Thyroid gland (tissue), 4 donors: Measurements from ENCODE around the gene ATP8A1. TPM values are rescaled to one million over a fixed set of nuclear protein-coding genes. Genes with fewer than 3 reads are reported as not detected.

ENCODE experiments used
- DNase-seq, 2 donors: peaks; one replicate each; pipeline ENCODE4 v3.0.0-alpha.2; 2019
- H3K27ac ChIP-seq, 3 donors: fragments of 200-600 bp; sonication (generic); 1 replicate in 2 of 3; 2 replicates in 1 of 3; pipeline ENCODE4 v1.5.1; 2016 to 2019; ENCODE audit warnings: mild to moderate bottlenecking in 1 of 3, moderate library complexity in 1 of 3
- H3K27me3 ChIP-seq: fragments of 200-600 bp; sonication (generic); one replicate; pipeline ENCODE4 v1.5.1; 2019
- H3K36me3 ChIP-seq, 2 donors: fragments of 200-600 bp; sonication (generic); one replicate each; pipeline ENCODE4 v1.5.1; 2016 to 2019
- H3K4me1 ChIP-seq, 2 donors: fragments of 200-600 bp; sonication (generic); one replicate each; pipeline ENCODE4 v1.5.1; 2017 to 2019
- H3K4me3 ChIP-seq, 3 donors: fragments of 200-600 bp; sonication (generic); replicated peaks in 1 of 3; 1 replicate in 2 of 3; 2 replicates in 1 of 3; pipeline ENCODE4 v1.5.1; 2016; ENCODE audit warnings: mild to moderate bottlenecking in 1 of 3
- H3K9me3 ChIP-seq: fragments of 200-600 bp; sonication (generic); one replicate; pipeline ENCODE4 v1.5.1; 2017
- CTCF ChIP-seq, 6 experiments: fragments of 200-600 bp in 3 of 6; fragments of 450-650 bp in 3 of 6; sonication (generic) in 3 of 6; IDR thresholded peaks; one replicate each; pipeline ENCODE4 v1.5.1; 2016 to 2019; ENCODE audit warnings: antibody characterized with exemption in 6 of 6, mild to moderate bottlenecking in 2 of 6, inconsistent platforms in 1 of 6, moderate library complexity in 1 of 6
- POLR2A ChIP-seq, 2 donors: fragments of 450-650 bp; IDR thresholded peaks; one replicate each; pipeline ENCODE4 v1.6.1; 2017; ENCODE audit warnings: antibody characterized with exemption in 2 of 2, mild to moderate bottlenecking in 2 of 2, moderate library complexity in 1 of 2
- WGBS, 2 donors: methylation state at CpG; one replicate each; pipeline ENCODE4 v1.1.5; 2017; 5-methylcytosine and 5-hydroxymethylcytosine counted together
- intact Hi-C: fragments of 100-400 bp; cut with DNase I; formaldehyde crosslinking; loops from one replicate; pipeline ENCODE4 v1.15.1; 2023
- total RNA-seq, 4 donors: library from RNA; depleted of rRNA; stranded (reverse); fragments of >200 nt; gene quantifications; one replicate each; pipeline ENCODE4 v1.2.3, GENCODE V29; 2016

The ATP8A1 gene
- total RNA-seq, 4 donors from 2014 or later, result 191 to 274 (median 245) TPM

DNA sequence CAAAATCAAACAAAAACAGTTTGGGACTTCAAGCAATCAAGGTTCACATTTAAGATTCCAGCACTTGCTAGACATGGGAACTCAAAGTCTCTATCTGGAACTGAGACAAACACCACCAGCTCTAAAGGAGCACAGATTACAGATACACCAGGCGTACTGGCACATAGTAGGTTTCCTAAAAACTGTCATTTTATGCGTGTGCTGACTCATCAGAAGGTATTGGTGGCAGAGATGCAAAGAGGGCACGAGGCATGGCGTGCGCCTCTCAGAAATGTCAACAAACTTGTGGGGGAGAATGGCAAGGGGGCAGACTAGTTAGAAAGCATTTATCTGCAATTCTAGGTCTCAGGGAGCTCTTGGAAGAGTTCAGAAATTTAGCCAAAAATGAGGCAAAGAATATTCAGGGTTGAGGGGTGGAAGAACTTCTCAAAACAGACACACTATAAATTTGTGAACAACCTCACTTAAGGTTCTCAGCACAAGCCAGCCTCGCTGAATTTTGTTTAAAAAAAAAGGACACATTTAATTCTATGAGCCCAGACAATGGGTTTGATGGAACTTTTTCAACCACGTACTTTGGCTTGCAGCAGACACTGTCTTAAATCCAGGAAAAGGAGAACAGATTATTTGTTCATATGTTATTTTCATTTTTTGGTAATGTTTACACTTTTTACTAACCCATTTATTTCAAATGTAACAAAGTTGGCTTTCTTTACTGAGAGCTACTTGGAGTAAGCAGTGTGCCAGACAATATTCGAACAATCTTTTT is 159.6 kb downstream of the ATP8A1 start:
- no peaks in the 10 kb centered on the region for H3K36me3 ChIP-seq
- H3K4me3 ChIP-seq, result no peak overlapping the region
- no peaks in the 10 kb centered on the region for H3K9me3 ChIP-seq
- DNase-seq, result no peak
- no peaks in the 10 kb centered on the region for H3K27me3 ChIP-seq
- 79 to 83% methylated on average over 8 of the region's 8 CpGs for WGBS, 2 donors
- intact Hi-C loops, result no loop called here
- TF ChIP-seq POLR2A (IDR thresholded peaks at IDR 0.05) (no peak), CTCF (IDR thresholded peaks at IDR 0.05) (no peak)
- peaks cover 18 to 26% of the 10 kb centered on the region in 2 donors for H3K4me1 ChIP-seq
- H3K27ac ChIP-seq, result peak overlapping the region in 1 of 3 donors; percentile 24

DNA sequence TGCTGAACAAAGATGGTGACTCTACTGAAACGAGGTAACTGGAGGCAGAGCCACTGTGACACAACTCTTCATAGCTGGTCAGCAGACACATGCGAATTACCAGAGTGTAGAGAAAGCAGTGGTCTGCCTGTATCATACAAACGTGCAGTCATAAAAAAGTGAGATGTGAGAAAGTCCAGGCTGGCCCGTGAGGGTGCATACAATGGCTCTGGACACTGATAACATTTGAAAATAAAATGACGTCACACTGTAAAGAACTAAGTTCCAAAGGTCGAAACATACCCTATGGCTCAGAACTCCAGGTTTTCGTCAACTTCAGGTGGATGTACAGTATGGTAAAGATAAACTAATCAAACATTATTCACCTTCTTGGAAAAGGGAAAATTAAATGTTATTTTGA is 163.9 kb downstream of the ATP8A1 start:
- no peak for DNase-seq
- Histone ChIP-seq H3K4me1 (peaks cover 10 to 17% of the 10 kb centered on the region in 2 donors), H3K27me3 (no peaks in the 10 kb centered on the region), H3K36me3 (no peaks in the 10 kb centered on the region), H3K4me3 (no peak overlapping the region), H3K9me3 (no peaks in the 10 kb centered on the region), H3K27ac (no peak overlapping the region)
- WGBS, 2 donors, result 88 to 92% methylated on average over 7 of the region's 7 CpGs
- intact Hi-C loops, result no loop called here
- TF ChIP-seq POLR2A (IDR thresholded peaks at IDR 0.05) (no peak), CTCF (IDR thresholded peaks at IDR 0.05) (no peak)

DNA sequence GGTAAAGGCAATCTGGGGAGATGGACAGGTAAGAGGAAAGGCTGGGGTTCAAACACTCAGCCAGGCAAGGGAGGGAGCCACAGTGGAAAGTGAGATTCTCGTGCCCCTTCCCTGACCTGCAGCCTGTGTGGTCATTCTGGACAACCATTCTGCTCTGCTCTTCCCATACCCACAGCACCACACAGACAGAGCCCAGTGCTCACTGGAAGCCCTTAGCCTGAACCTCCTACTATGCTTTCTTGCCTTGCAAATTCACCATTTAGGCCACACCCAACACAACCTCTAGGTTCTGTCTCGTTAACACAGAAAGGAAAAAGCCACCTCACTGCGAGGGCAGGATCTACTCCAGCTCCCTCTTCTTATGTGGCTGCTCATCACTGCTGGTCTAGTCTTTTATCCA is 166.9 kb downstream of the ATP8A1 start:
- TF ChIP-seq CTCF (IDR thresholded peaks at IDR 0.05) (no peak), POLR2A (IDR thresholded peaks at IDR 0.05) (no peak)
- no peaks in the 10 kb centered on the region for H3K9me3 ChIP-seq
- intact Hi-C loops, result no loop called here
- 91 to 97% methylated on average over 3 of the region's 3 CpGs for WGBS, 2 donors
- H3K4me1 ChIP-seq, result peaks cover 0 to 7% of the 10 kb centered on the region in 2 donors
- H3K27ac ChIP-seq, result no peak overlapping the region
- H3K27me3 ChIP-seq, result no peaks in the 10 kb centered on the region
- H3K4me3 ChIP-seq, result no peak overlapping the region
- no peaks in the 10 kb centered on the region for H3K36me3 ChIP-seq
- no peak for DNase-seq

- no peaks in the 10 kb centered on the region for H3K27me3 ChIP-seq
- 80 to 88% methylated on average over 6 of the region's 6 CpGs for WGBS, 2 donors
- no peaks in the 10 kb centered on the region for H3K9me3 ChIP-seq
- intact Hi-C loops, result no loop called here
- no peaks in the 10 kb centered on the region for H3K36me3 ChIP-seq
- peaks cover 0 to 7% of the 10 kb centered on the region in 2 donors for H3K4me1 ChIP-seq
- DNase-seq, result no peak
- no peak overlapping the region for H3K27ac ChIP-seq
- TF ChIP-seq POLR2A (IDR thresholded peaks at IDR 0.05), result no peak
- TF ChIP-seq CTCF (IDR thresholded peaks at IDR 0.05), result no peak
- H3K4me3 ChIP-seq, result no peak overlapping the region
These were observed 167.8 kb downstream of the ATP8A1 start for GRCh38 chr4:42489095-42489494.

GRCh38 chr4:42488554-42488953 is 168.4 kb downstream of the ATP8A1 start:
- 86 to 91% methylated on average over 3 of the region's 3 CpGs for WGBS, 2 donors
- H3K27ac ChIP-seq, result no peak overlapping the region
- no peak for TF ChIP-seq CTCF (IDR thresholded peaks at IDR 0.05)
- no peak for TF ChIP-seq POLR2A (IDR thresholded peaks at IDR 0.05)
- intact Hi-C loops, result no loop called here
- no peaks in the 10 kb centered on the region for H3K36me3 ChIP-seq
- peaks cover 0 to 7% of the 10 kb centered on the region in 2 donors for H3K4me1 ChIP-seq
- H3K4me3 ChIP-seq, result no peak overlapping the region
- no peaks in the 10 kb centered on the region for H3K9me3 ChIP-seq
- DNase-seq, result no peak
- H3K27me3 ChIP-seq, result no peaks in the 10 kb centered on the region
